ENCODE measurements around the gene NUPR2. TPM values are rescaled to one million over a fixed set of nuclear protein-coding genes. Genes with fewer than 3 reads are reported as not detected.
A peak's percentile ranks its signal among the peaks of the same experiment; 100 is the strongest.
"Not testable (repeated sequence)": the region's sequence is repeated elsewhere in the genome, so short reads cannot be mapped to it uniquely, and the experiment has no call there.

The NUPR2 gene, protein sequence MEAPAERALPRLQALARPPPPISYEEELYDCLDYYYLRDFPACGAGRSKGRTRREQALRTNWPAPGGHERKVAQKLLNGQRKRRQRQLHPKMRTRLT
- total RNA-seq = not detected
- 1 to 10 TPM in 2 of 3 donors, not detected in 1; 1.1 to 2.0 TPM for polyA plus RNA-seq
- total RNA-seq = 0 to 0.09 (median 0) reads per million in 6 experiments

DNA sequence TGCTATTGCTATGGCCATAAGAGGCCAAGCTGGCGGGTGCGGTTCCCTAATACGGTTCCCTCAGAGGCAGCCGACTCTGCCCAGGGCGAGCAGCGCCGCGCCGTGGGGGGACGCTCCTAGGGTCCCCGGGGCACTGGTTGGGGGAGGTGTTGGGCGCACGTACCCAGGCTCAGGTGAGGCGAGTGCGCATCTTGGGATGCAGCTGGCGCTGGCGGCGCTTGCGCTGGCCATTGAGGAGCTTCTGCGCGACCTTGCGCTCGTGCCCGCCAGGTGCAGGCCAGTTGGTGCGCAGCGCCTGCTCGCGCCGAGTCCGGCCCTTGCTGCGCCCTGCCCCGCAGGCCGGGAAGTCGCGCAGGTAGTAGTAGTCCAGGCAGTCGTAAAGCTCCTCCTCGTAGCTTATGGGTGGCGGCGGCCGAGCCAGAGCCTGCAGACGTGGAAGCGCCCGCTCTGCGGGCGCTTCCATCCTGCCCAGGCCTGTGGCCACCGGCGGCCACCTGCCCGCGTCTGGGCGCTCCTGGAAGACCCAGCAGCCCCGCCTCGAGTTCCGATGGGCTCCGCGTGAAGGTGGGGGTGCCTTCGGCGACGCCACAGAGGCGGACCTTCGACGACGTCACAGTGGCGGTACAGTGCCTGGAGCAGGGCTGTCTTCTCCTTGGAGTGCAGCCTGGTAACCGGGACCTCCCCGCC is at the start of gene NUPR2:
NUPR2 (minus strand) TSS at position 566 of the 687 bp plus-strand sequence; CDS start at position 463, 103 bp downstream.
- DNase-seq (no peak), ATAC-seq (peak in 1 of 2 donors; percentile 33)
- Mint-ChIP-seq H3K27ac (peak within 1 kb of the TSS in 1 of 10 donors; percentile 75), H3K4me1 (peaks cover 0 to 4% (median 1%) of the 10 kb centered on the region in 4 donors), H3K4me3 (peak within 1 kb of the TSS in 3 of 10 donors; percentile 2 to 26 (median 18)), H3K9me3 (no peaks in the 10 kb centered on the region), H3K36me3 (peaks cover 0 to 4% (median 2%) of the 10 kb centered on the region in 3 donors), H3K27me3 (peaks cover 4 to 35% (median 24%) of the 10 kb centered on the region in 5 donors)
- POLR2A ChIA-PET = no interaction called here

DNA sequence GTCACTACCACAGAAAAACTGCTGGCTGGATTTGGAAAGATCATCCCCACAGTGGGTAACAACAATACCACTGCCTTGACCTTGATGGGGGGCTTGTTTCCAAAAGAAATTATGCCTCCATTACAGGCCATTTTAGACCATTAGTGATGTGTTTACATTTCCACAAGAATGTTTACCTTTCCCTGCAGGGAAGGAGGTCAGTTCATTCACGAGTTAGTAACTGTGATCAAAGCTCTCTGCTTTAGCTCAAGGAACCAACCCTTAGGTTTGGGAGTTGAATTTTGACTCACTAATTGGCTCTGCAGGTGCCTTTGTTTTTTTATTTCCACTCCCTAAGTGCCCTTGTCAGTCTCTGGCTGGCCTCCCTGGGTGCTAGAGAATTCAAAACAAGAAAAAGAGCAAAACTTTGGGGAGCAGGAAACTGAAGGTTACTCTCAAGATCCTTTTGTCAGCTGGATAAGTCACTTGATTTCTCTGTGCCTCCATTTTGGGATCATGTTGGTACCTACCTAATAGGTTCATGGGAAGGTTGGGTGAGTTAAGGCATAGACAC is 41.1 kb upstream of the NUPR2 start:
- Mint-ChIP-seq H3K27ac (no peak overlapping the region), H3K9me3 (peaks cover 0 to 52% (median 32%) of the 10 kb centered on the region in 9 donors), H3K4me3 (no peak overlapping the region), H3K36me3 (peaks cover 0 to 33% (median 3%) of the 10 kb centered on the region in 3 donors), H3K4me1 (no peaks in the 10 kb centered on the region), H3K27me3 (peaks cover 6 to 29% (median 12%) of the 10 kb centered on the region in 5 donors)
- no peak for DNase-seq
- POLR2A ChIA-PET = no interaction called here
- ATAC-seq = no peak

DNA sequence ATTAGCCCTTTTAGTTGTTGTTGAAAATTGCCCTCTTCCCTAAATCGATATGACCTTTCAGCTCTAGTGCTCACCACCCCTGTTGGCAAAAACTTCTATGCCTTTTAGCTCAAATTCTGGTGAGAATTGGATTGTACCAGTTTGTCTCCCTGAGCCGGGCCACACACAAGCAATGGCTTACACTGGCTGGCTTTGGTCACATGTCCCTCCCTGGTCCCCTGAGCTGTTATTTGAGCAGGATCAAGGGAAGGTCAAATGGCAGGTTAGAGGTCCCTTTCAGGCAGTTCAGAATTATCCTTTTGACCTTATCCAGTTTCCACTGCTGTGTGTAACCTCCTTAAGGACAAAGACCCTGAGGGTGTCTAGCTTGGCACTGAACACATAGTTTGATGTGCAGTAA is 14.8 kb upstream of the NUPR2 start:
- H3K9me3 Mint-ChIP-seq, H3K27me3 Mint-ChIP-seq, ATAC-seq, H3K4me1 Mint-ChIP-seq, H3K27ac Mint-ChIP-seq, H3K4me3 Mint-ChIP-seq, POLR2A ChIA-PET, DNase-seq, H3K36me3 Mint-ChIP-seq: not testable (repeated sequence)

DNA sequence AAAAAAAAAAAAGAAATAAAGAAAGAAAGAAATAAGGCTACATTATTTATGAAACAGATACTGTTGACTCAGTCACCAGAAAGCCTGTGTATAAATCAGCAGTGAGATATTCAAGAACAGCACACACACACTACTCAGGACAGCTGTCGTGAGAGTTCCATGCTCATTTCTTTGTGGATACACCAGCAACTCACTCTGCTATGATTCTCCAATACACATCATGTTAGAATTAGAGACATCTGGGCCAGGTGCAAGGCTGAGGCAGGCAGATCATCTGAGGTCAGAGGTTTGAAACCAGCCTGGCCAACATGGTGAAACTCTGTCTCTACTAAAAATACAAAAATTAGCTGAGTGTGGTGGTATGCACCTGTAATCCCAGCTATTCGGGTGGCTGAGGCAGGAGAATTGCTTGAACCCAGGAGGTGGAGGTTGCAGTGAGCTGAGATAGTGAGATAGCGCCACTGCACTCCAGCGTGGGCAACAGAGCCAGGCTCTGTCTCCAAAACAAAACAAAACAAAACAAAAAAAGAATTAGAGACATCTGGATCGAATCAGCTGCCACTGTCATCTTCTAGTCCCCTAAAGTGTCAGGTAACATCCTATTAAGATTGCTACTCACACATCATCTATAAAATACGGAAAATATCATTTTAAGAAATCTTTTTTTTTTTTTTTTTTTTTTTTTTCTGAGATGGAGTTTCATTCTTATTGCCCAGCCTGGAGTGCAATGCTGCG is 11.2 kb upstream of the NUPR2 start:
- Mint-ChIP-seq H3K4me3 (no peak overlapping the region), H3K4me1 (no peaks in the 10 kb centered on the region), H3K27me3 (peaks cover 0 to 1% (median 0%) of the 10 kb centered on the region in 5 donors), H3K27ac (no peak overlapping the region), H3K9me3 (no peaks in the 10 kb centered on the region), H3K36me3 (no peaks in the 10 kb centered on the region)
- no peak for ATAC-seq
- DNase-seq = no peak
- POLR2A ChIA-PET = no interaction called here

DNA sequence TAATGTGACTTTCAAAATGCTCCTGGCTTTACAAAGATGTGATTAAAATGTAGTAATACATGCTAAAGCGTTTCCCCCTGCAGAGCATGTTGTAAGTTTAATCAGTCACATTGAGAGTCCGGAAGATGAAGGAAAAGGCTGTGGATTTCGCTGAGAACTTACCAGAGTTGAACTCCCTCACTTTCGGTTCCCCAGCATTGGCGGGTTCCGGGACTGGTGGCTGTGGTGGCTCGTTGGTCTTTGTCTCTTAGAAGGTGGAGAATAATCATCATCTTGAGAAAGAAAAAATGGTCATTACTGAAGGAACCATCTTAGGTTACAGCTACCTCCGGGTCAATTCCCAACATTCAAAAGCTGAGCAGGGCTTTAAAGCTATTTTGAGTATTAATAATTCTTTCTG is 9.6 kb upstream of the NUPR2 start:
- ATAC-seq (no peak), DNase-seq (no peak)
- Mint-ChIP-seq H3K4me1 (no peaks in the 10 kb centered on the region), H3K9me3 (no peaks in the 10 kb centered on the region), H3K4me3 (no peak overlapping the region), H3K27me3 (peaks cover 0 to 1% (median 0%) of the 10 kb centered on the region in 5 donors), H3K36me3 (no peaks in the 10 kb centered on the region), H3K27ac (no peak overlapping the region)
- POLR2A ChIA-PET = no interaction called here

DNA sequence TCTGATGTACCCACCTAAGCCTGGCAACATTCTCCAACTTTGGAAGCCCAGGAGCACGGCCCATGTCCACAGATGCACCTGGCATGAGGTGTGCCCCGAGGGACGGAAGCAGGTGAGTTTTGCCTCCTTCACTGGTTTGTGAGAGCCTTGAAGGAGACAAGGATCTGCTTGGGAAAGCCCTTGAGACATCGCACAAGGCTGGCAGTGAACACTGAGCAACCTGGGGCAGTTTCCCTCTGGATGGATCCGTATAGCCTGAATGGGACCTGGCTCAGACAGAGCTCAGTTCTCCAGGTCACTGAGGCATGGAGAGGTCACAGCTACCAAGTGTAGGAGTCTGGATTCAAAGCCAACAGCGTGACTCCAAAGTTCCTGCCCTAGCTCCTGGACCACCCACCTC is 8.8 kb upstream of the NUPR2 start:
- Mint-ChIP-seq H3K27me3 (peaks cover 0 to 1% (median 0%) of the 10 kb centered on the region in 5 donors), H3K36me3 (no peaks in the 10 kb centered on the region), H3K9me3 (no peaks in the 10 kb centered on the region), H3K4me1 (no peaks in the 10 kb centered on the region), H3K27ac (no peak overlapping the region), H3K4me3 (no peak overlapping the region)
- POLR2A ChIA-PET = no interaction called here
- ATAC-seq (no peak), DNase-seq (no peak)

DNA sequence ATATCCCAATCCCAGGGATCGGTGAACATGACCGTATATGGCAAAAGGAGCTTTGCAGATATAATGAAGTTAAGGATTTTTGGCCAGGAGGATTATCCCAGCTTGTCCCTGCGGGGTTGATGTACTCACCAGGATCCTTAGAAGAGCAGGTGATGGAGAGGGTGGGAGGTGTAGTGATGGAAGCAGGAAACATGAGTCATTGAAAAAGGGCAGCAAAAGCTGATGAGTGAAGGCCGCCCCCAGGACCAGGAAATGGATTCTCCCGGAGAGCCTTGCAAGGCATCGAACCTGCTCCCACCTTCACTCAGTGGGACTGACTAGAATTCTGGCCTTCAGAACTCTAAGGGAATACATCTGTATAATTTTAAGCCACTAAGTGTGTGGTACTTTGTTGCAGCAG is 5.2 kb upstream of the NUPR2 start:
- ATAC-seq = no peak
- DNase-seq = no peak
- Mint-ChIP-seq H3K27ac (no peak overlapping the region), H3K36me3 (peaks cover 0 to 4% (median 0%) of the 10 kb centered on the region in 3 donors), H3K9me3 (no peaks in the 10 kb centered on the region), H3K4me3 (no peak overlapping the region), H3K4me1 (peaks cover 0 to 3% (median 0%) of the 10 kb centered on the region in 4 donors), H3K27me3 (peaks cover 4 to 21% (median 16%) of the 10 kb centered on the region in 5 donors)
- POLR2A ChIA-PET = no interaction called here

DNA sequence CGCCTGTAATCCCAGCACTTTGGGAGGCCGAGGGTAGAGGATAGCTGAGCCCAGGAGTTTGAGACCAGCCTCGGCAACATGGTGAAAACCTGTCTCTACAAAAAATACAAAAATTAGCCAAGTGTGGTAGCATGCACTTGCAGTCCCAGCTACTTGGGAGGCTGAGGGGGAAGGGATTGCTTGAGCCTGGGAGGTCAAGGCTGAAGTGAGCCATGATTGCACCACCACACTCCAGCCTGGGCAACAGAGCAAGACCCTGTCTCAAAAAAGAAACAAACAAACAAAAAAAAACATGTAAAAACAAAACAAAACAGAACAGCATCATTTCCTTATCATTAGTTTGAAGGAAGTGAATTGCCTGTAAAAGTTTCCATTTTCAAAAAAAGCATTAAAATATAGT is 4.0 kb downstream of the NUPR2 start:
- not testable (repeated sequence) for H3K4me3 Mint-ChIP-seq, H3K27ac Mint-ChIP-seq, ATAC-seq, H3K9me3 Mint-ChIP-seq, DNase-seq, H3K36me3 Mint-ChIP-seq
- Mint-ChIP-seq H3K27me3 (peaks cover 0 to 23% (median 15%) of the 10 kb centered on the region in 5 donors), H3K4me1 (peaks cover 2 to 11% (median 10%) of the 10 kb centered on the region in 4 donors)
- POLR2A ChIA-PET = interaction anchor here (0.7 kb wide), 2 partner anchors 307 to 485 kb away, joined by 4 to 5 read pairs; no protein-coding TSS in a partner anchor

DNA sequence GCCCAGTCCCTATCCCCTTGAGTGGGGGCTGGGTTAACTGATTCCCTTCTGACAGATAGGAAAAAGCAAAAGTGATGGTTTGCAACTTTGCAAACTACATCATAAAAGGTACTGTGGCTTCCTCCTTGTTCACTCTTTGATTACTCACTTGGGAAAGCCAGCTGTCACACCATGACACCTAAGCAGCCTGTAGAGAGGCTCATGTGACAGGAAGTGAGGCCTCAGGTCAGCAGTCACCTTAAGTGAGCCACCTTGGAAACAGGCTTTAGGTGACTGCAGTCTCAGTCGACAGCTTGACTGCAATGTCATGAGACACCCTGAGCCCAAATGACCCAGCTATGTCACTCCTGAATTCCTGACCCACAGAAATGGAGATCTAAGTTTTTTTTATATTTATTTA is 5.6 kb downstream of the NUPR2 start:
- Mint-ChIP-seq H3K4me1 (peaks cover 9 to 24% (median 22%) of the 10 kb centered on the region in 4 donors), H3K36me3 (peaks cover 0 to 4% (median 4%) of the 10 kb centered on the region in 3 donors), H3K4me3 (no peak overlapping the region), H3K27me3 (peaks cover 0 to 10% (median 4%) of the 10 kb centered on the region in 5 donors), H3K9me3 (peaks cover 0 to 7% (median 0%) of the 10 kb centered on the region in 9 donors), H3K27ac (no peak overlapping the region)
- DNase-seq (no peak), ATAC-seq (no peak)
- POLR2A ChIA-PET = no interaction called here

DNA sequence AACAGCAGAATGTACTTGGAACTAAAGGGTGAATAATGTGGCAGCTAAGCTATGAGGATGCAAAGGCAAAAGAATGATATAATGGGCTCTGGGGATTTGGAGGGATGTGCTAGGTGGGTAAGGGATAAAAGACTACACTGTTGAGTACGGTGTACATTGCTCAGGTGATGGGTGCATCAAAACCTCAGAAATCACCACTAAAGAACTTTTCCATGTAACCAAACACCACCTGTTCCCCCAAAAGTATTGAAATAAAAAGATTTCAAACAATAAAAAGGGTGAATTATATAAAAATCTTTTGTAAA is 8.3 kb downstream of the NUPR2 start:
- ATAC-seq (no peak), DNase-seq (no peak)
- H3K9me3 Mint-ChIP-seq = peaks cover 0 to 7% (median 0%) of the 10 kb centered on the region in 9 donors
- H3K27me3 Mint-ChIP-seq = peaks cover 0 to 3% (median 0%) of the 10 kb centered on the region in 5 donors
- H3K4me1 Mint-ChIP-seq = peaks cover 11 to 40% (median 37%) of the 10 kb centered on the region in 4 donors
- H3K36me3 Mint-ChIP-seq = peaks cover 0 to 24% (median 7%) of the 10 kb centered on the region in 3 donors
- peak overlapping the region in 9 of 10 donors; percentile 97 to 100 (median 99) for H3K27ac Mint-ChIP-seq
- H3K4me3 Mint-ChIP-seq = peak overlapping the region in 8 of 10 donors; percentile 59 to 98 (median 96)
- POLR2A ChIA-PET = interaction anchor here (0.7 to 1.4 kb wide), 2 partner anchors 18 to 147 kb away, joined by 3 to 4 read pairs; no protein-coding TSS in a partner anchor

DNA sequence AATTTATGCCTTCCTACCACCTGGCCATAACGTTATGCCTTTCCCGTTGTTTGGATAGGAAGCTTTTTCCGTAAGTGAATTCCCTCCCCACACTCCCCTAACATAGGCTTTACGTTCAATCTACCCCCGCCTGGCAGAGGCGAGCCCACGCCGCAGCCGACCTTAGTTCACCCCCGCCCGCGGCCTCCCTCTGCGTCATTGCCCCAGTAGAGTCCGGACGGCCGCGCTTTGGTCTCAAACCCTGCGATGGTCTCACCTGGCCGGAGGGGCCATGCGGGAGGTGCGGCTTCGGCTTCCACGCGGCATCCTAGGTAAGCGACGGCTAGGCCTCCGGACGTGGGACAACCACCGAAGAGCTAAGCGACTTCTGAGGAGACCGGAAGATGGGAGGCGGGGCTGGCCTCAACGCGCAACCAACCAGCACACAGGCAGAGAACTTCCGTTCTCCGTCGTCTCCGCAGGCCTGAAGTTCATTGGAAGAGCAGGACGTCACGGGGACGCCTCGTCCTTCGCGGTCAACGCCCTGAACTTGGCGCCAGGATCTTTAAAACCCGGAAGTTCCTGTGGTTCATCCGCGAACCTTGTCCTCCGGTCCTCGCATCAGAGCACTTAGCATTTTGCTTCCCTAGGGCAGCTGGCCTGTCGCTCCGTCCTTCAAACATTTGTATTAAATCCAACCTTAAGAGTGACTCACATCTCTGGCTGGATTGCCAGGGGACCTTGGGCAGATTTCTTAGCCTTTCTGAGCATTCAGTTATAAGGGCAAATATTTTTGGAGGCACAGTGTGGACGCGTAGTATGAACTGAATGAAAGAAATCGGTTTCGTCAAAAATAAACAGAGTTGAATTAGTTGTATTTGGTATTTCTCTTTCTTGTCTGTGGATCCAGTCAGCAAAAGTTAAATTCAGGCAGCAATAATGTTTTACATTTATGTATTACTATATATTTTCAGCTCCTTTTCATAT is 9.8 kb downstream of the NUPR2 start, which contains the start of gene CHCHD2:
CHCHD2 (minus strand) TSS at position 369 of the 966 bp plus-strand sequence; CDS start at position 306, 63 bp downstream.
- Mint-ChIP-seq H3K36me3 (peaks cover 0 to 39% (median 11%) of the 10 kb centered on the region in 3 donors), H3K4me1 (peaks cover 11 to 44% (median 37%) of the 10 kb centered on the region in 4 donors), H3K27ac (peak within 1 kb of the TSS; percentile 97 to 100 (median 99)), H3K4me3 (peak within 1 kb of the TSS; percentile 92 to 98 (median 96)), H3K9me3 (peaks cover 0 to 7% (median 0%) of the 10 kb centered on the region in 9 donors), H3K27me3 (peaks cover 0 to 3% (median 0%) of the 10 kb centered on the region in 5 donors)
- ATAC-seq (peak; percentile 95 to 97), DNase-seq (peak; percentile 79 to 97 (median 92))
- POLR2A ChIA-PET = interaction anchor here (0.9 to 1.9 kb wide), 12 partner anchors 39 to 740 kb away, joined by 3 to 21 read pairs (median 4); partner anchors contain the start of genes CCT6A, PSPH and SUMF2

Measured in naive thymus-derived CD8-positive, alpha-beta T cell (primary cell).